Loucy (cell line): Measurements from ENCODE around the gene ZNF543.

Experiments used
- EZH2phosphoT487 ChIP-seq: fragments of 200-600 bp; IDR thresholded peaks from 2 replicates; pipeline ENCODE4 v1.6.1; 2018; ENCODE audit warnings: antibody characterized with exemption, mild to moderate bottlenecking, moderate library complexity, borderline replicate concordance
- TF ChIP-seq, protein P1 (sequence below): fragments of 200-600 bp; sonication (generic); conservative IDR thresholded peaks from 2 replicates; pipeline ENCODE4 v1.5.1; 2014; ENCODE audit warnings: mild to moderate bottlenecking, antibody characterized with exemption, low read length

DNA sequence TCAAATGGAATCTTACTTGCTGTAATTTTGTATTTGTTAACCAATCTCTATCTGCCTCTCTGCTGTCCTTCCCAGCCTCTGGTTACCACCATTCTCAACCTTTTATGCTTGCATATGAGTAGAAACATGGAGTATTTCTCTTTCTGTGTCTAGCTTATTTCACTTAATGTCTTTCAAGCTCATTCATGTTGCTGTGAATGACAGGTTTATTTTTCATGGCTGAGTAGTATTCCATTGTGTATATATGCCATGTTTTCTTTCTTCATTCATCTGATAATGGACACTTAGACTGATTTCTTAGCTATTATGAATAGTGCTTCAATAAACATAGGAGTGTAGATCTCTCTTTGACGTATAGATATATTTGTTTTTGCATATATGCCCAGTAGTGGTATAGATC, 26.6 kb upstream of the ZNF543 start:
- TF ChIP-seq, protein P1, sequence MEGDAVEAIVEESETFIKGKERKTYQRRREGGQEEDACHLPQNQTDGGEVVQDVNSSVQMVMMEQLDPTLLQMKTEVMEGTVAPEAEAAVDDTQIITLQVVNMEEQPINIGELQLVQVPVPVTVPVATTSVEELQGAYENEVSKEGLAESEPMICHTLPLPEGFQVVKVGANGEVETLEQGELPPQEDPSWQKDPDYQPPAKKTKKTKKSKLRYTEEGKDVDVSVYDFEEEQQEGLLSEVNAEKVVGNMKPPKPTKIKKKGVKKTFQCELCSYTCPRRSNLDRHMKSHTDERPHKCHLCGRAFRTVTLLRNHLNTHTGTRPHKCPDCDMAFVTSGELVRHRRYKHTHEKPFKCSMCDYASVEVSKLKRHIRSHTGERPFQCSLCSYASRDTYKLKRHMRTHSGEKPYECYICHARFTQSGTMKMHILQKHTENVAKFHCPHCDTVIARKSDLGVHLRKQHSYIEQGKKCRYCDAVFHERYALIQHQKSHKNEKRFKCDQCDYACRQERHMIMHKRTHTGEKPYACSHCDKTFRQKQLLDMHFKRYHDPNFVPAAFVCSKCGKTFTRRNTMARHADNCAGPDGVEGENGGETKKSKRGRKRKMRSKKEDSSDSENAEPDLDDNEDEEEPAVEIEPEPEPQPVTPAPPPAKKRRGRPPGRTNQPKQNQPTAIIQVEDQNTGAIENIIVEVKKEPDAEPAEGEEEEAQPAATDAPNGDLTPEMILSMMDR: no peak
- no peak for TF ChIP-seq EZH2phosphoT487
